Body of pancreas (tissue), 4 donors: Measurements from ENCODE around the gene ARHGEF19.

Experiments
- POLR2A ChIP-seq, 3 donors: fragments of 450-650 bp; IDR thresholded peaks; one replicate each; pipeline ENCODE4 v1.6.1; 2016; ENCODE audit warnings: antibody characterized with exemption in 3 of 3, mild to moderate bottlenecking in 2 of 3
- TF ChIP-seq, protein P1 (sequence below), 7 experiments: fragments of 450-650 bp in 4 of 7; fragments of 200-600 bp in 3 of 7; sonication (generic) in 3 of 7; IDR thresholded peaks; one replicate each; pipeline ENCODE4 v1.5.1; 2016 to 2019; ENCODE audit warnings: antibody characterized with exemption in 7 of 7

GRCh38 chr1:16189921-16190621, 22.4 kb downstream of the ARHGEF19 start:
- TF ChIP-seq, protein P1, sequence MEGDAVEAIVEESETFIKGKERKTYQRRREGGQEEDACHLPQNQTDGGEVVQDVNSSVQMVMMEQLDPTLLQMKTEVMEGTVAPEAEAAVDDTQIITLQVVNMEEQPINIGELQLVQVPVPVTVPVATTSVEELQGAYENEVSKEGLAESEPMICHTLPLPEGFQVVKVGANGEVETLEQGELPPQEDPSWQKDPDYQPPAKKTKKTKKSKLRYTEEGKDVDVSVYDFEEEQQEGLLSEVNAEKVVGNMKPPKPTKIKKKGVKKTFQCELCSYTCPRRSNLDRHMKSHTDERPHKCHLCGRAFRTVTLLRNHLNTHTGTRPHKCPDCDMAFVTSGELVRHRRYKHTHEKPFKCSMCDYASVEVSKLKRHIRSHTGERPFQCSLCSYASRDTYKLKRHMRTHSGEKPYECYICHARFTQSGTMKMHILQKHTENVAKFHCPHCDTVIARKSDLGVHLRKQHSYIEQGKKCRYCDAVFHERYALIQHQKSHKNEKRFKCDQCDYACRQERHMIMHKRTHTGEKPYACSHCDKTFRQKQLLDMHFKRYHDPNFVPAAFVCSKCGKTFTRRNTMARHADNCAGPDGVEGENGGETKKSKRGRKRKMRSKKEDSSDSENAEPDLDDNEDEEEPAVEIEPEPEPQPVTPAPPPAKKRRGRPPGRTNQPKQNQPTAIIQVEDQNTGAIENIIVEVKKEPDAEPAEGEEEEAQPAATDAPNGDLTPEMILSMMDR (IDR thresholded peaks at IDR 0.05), result no peak
- TF ChIP-seq POLR2A (IDR thresholded peaks at IDR 0.05), result no peak
